GDM1 (cell line): ENCODE results near the gene GFRA1.

Experiments
- DNase-seq: peaks from one replicate; lab custom pipeline; 2025; lab: John Stamatoyannopoulos, UW

GFRA1 gene

DNA sequence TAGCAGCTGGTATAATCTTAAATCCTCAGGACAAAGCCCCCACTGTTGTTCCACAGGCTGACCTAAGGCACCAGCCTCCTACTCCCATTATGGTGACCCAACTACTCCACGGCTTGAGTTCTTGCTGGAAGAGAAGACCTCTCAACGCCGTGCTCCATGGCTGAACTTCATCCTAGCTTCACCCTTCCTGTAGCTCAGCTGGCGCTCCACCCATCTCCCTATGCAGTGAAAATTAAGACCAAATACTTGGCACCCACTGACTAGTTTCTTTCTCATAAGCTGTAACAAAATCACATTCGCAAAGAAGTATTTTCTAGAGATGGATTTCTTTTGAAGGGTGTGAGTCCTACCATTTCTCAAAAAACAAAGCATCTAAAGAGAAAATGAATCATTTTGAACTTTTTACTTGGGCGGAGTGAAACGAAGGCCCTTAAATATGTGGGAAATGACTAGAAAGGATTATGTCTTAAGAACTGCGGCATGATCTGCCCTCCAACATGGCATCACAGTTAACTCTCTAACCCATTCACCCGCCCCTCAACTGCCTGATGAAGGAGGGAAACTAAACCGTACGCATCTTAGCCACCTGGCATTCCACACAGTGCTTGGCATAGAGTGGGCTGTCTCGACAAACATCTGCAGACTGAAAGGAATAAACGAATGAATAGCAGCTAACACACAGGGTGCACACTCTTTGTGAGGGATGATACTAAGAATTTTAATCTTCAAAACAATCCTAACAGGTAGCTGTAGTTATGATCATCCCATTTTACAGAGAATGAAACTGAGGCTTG, 32.7 kb downstream of the GFRA1 start:
- DNase-seq: no peak

GRCh38 chr10:116239229-116239628, 33.8 kb downstream of the GFRA1 start:
- DNase-seq: no peak

GRCh38 chr10:116237970-116238369, 35.0 kb downstream of the GFRA1 start:
- no peak for DNase-seq

- DNase-seq: no peak
Observed at GRCh38 chr10:116237260-116237659, 35.7 kb downstream of the GFRA1 start.

DNA sequence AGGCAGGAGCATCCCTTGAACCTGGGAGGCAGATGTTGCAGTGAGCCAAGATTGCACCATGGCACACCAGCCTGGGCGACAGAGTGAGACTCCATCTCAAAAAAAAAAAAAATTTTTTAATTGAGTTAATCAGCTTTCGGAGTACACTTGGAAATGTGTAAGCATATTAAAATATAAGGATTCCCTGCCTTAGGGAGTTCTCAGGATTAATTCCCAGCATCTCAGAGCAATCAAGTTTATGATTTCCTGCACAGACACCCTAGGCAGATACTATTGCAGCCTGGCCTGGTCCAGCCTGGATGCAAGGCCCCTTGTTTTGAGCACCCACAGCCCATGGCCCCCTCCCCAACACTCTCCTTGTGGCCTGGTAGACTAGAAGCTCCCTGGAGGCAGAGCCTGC, 39.8 kb downstream of the GFRA1 start:
- DNase-seq: no peak

GRCh38 chr10:116232613-116233012, 40.4 kb downstream of the GFRA1 start:
- DNase-seq: no peak

DNA sequence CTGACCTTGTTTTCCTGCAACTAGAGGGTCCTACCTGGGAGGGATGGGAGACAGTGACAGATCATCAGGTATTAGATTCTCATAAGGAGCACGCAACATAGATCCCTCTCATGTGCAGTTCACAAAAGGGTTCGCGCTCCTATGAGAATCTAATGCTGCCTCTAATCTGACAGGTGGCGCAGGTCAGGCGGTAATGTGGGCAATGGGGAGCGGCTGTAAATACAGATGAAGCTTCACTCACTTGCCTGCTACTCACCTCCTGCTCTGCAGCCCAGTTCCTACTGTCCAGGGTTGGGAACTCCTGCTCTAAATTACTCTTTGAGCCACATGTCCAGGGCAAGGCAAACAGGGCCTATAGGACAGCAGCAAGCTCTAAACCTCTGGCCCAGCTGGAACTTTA, 46.2 kb downstream of the GFRA1 start:
- DNase-seq: no peak

DNA sequence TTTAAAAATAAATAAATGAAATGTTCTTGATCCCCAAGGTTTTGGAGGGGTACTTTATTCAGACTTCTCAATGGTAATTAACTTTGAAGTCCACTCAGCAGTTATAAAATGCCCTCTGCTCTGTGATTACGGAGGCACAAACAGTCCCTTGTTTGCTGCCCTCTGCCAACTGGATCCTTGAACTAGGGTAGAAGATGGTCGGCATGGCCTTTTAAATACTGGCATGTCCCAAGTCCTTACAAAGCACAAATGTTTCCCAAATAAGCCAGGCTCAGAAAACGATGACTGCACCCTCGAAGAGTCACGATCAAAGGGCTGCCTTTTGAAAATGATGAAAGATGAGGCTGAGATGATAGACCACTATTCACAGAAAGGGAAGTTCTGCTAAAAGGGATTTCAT, 47.0 kb downstream of the GFRA1 start:
- DNase-seq: no peak

DNA sequence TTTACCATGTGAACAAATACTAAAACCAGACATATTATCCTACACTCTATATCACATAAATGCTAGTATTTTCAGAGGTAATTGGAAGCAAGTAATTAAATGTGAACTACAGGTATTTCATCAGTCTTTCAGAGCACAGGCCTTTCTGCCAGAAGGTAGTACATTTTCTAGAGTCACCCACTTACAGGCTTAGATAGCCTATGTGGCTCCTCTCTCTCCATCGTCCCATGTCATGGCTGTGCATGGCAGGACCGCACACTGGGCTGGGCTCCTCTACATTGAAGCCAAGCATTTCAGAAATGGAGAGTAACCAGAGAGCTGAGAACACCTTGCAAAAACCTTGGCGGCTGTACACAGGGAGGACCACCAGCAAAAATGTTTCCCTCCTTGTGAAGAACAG, 49.7 kb downstream of the GFRA1 start:
- DNase-seq: no peak

- DNase-seq: no peak
Observed at GRCh38 chr10:116221053-116221452, 52.0 kb downstream of the GFRA1 start.

- no peak for DNase-seq
Observed at GRCh38 chr10:116216676-116217075, 56.3 kb downstream of the GFRA1 start.

DNA sequence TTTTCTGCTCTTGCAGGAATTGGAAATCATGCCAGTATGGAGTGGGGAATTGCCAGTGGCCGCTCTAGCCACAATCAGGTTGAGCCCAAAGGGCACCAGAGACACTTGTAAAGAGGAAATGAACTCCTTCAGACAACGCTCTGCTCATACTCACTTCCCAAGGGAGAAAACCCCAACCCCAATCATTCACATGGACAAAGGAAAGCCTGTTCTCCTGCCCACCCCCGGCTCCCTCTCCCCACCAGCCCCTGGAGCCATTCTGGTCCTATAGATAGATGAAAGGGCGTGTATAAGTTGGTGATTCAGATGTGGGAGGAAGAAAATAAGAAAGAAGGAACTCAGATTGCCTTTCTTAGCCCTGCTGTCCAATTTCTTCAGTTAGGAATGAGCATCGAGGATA, 57.4 kb downstream of the GFRA1 start:
- no peak for DNase-seq

DNA sequence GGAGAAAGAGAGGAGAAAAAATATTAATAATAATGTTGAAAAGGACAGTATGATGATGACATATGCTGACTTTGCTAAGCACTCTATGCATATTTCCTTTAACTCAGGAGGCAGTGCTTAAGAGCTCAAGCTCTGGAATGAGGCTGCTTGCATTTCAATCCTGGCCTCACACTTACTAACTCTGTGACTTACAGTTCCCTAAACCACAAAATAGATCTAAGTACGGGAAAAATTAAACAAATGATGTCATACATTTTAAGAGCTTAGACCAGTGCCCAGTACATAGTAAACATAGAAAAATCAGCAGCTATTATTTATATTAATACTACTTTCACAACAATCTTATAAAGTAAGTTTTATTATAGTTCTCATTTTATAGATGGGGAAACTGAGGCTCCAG, 61.3 kb downstream of the GFRA1 start:
- no peak for DNase-seq

- no peak for DNase-seq
Observed at GRCh38 chr10:116210588-116211346, 62.2 kb downstream of the GFRA1 start.

- DNase-seq: no peak
Observed at GRCh38 chr10:116209781-116210180, 63.2 kb downstream of the GFRA1 start.

DNA sequence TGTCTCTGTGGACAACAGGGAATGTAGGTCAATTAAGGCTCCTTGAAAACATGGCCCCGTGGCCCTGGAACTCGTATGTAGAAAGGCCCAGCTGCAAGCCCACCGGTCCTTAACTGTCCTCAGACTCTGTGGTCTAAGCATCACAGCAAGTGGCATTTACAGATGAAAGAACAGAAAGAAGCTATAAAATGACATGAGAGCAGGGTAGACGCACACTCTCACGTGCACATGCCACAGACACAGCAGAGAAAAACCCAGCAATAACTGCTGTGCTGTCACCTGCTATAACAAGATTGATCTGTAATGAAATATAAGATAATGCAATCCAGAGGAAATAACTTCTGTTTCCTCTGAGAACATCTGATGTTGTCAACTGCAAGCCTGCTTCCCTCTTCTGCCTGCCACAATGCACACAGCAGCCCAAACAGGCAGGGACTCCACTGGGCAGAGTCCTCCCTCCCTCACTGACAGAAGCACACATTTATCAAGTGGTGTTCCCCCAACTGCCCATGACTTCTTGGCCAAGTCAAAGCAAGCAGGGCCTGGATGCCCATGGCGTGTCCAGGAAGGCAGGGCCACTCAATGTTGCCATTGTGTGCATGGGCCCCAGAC, 63.9 kb downstream of the GFRA1 start:
- no peak for DNase-seq

DNA sequence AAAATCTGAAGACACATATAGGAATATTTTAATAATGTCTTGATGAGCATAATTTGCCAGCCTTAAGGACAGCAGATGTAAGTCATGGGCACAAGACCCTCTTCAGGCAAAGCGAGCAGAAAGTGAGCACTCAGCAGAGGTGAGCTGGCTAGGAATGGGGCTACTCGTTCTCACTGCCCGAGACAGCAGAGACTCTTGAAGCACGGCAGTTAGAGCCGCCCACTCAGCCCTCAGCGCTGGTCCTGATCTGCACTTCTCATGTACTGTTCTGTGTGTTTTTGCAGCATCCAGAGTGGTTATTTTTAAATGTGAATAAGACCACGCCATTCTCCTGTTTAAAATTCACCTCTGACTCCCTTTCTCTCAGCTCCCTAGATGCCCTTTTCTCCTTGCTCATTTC, 65.3 kb downstream of the GFRA1 start:
- no peak for DNase-seq

DNA sequence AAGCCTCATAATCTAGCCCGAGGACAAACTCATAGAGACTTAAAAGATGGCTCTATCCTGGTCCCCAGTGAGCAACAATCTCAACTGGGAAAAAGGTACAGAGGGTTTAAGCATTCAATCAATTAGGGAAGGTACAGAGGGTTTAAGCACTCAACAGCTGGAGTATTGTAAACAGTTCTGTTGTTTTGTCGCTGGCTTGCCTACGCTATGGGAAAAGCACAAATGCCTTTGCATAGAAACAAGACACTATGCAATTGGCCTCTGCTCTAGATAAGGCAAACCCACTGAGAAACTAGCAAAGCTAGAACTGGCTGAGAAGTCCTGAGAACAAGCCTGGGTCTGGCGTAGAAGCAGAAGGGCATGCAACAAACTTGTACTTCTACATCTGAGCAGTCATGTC, 69.3 kb downstream of the GFRA1 start:
- no peak for DNase-seq

- DNase-seq: no peak
Observed at GRCh38 chr10:116201670-116202430, 71.2 kb downstream of the GFRA1 start.

- DNase-seq: no peak
Observed at GRCh38 chr10:116201011-116201410, 72.0 kb downstream of the GFRA1 start.

- no peak for DNase-seq
Observed at GRCh38 chr10:116198676-116199035, 74.3 kb downstream of the GFRA1 start.

- DNase-seq: no peak
Observed at GRCh38 chr10:116197946-116198675, 74.9 kb downstream of the GFRA1 start.
